Lung (tissue), 12 donors: ENCODE measurements around the gene SEC24C. TPM values are rescaled to one million over a fixed set of nuclear protein-coding genes. Genes with fewer than 3 reads are reported as not detected.
A peak's percentile ranks its signal among the peaks of the same experiment; 100 is the strongest.

Experiments
- ATAC-seq: fragments of 200-7000 bp; cut with Tn5 transposase; one replicate; pipeline ENCODE4 v1.9.1; 2020; ENCODE audit warnings: moderate number of reproducible peaks; ENCODE audit not compliant: insufficient read depth, low FRiP score
- DNase-seq, 3 donors: peaks; one replicate each; pipeline ENCODE4 v3.0.0-alpha.2; 2013 to 2017
- H3K27ac ChIP-seq, 2 donors: one replicate each; pipeline ENCODE4 v1.5.1; 2013; ENCODE audit warnings: mild to moderate bottlenecking in 2 of 2, moderate library complexity in 2 of 2, control low read depth in 1 of 2, inconsistent platforms in 1 of 2, low read depth in 1 of 2, low read length in 1 of 2
- H3K27me3 ChIP-seq, 3 donors: one replicate each; pipeline ENCODE4 v1.5.1; 2013; ENCODE audit warnings: low read length in 2 of 3; ENCODE audit not compliant: control insufficient read depth in 3 of 3, insufficient read depth in 3 of 3
- H3K36me3 ChIP-seq, 4 donors: one replicate each; pipeline ENCODE4 v1.5.1; 2013; ENCODE audit warnings: low read length in 4 of 4, mild to moderate bottlenecking in 1 of 4, moderate library complexity in 1 of 4; ENCODE audit not compliant: control insufficient read depth in 4 of 4, insufficient read depth in 4 of 4
- H3K4me1 ChIP-seq, 5 donors: one replicate each; pipeline ENCODE4 v1.5.1; 2013; ENCODE audit warnings: low read length in 5 of 5, mild to moderate bottlenecking in 2 of 5, moderate library complexity in 1 of 5; ENCODE audit not compliant: control insufficient read depth in 5 of 5, insufficient read depth in 5 of 5
- H3K4me3 ChIP-seq: one replicate; pipeline ENCODE4 v1.5.1; 2013; ENCODE audit warnings: mild to moderate bottlenecking, control low read depth, moderate library complexity
- H3K9ac ChIP-seq, 2 donors: one replicate each; pipeline ENCODE4 v1.5.1; 2013; ENCODE audit warnings: low read length in 2 of 2, control low read depth in 1 of 2; ENCODE audit not compliant: insufficient read depth in 1 of 2
- H3K9me3 ChIP-seq, 4 donors: one replicate each; pipeline ENCODE4 v1.5.1; 2013; ENCODE audit warnings: low read length in 3 of 4, mild to moderate bottlenecking in 1 of 4, moderate library complexity in 1 of 4; ENCODE audit not compliant: control insufficient read depth in 4 of 4, insufficient read depth in 3 of 4
- CTCF ChIP-seq: IDR thresholded peaks from 2 replicates; pipeline ENCODE4 v1.5.1; 2012; ENCODE audit warnings: mild to moderate bottlenecking; ENCODE audit errors: control extremely low read depth, extremely low read depth
- WGBS, 2 donors: extraction: QIAGEN DNeasy Blood & Tissue Kit; methylation state at CpG; one replicate each; pipeline ENCODE4 v1.1.7; 2013; 5-methylcytosine and 5-hydroxymethylcytosine counted together
- polyA plus RNA-seq, 2 donors: library from polyadenylated mRNA; stranded (reverse); fragments of 200-250 nt; gene quantifications; one replicate each; pipeline ENCODE4 v1.2.1, GENCODE V29; 2013
- total RNA-seq, 2 donors: library from RNA; depleted of rRNA in 1 of 2; stranded (reverse); fragments of >200 nt in 1 of 2; gene quantifications; one replicate each; pipeline ENCODE4 v1.2.1, GENCODE V29; 2014 to 2021
- donor health status: control.
- donor health status: control.
- donor health status: Bipolar disorder and iron deficiency.
- donor health status: healthy.
- donor health status: DM: yes; HTN: yes; CAD: no.

SEC24C gene
- total and polyA plus RNA-seq, 4 donors, result 42.3 to 77.4 (median 57.4) TPM

- TF ChIP-seq CTCF, result no peak
- H3K36me3 ChIP-seq, result peaks cover 14 to 44% (median 37%) of the 10 kb centered on the region in 4 donors
- peak overlapping the region; percentile 96 to 99 for H3K27ac ChIP-seq
- H3K9ac ChIP-seq, result peak overlapping the region; percentile 57 to 76
- no peak for ATAC-seq
- no peaks in the 10 kb centered on the region for H3K27me3 ChIP-seq
- WGBS, 2 donors, result 2 to 6% methylated on average over 29 of the region's 29 CpGs
- peaks cover 9 to 27% (median 13%) of the 10 kb centered on the region in 5 donors for H3K4me1 ChIP-seq
- H3K4me3 ChIP-seq, result peak overlapping the region; percentile 87
- H3K9me3 ChIP-seq, result no peaks in the 10 kb centered on the region
- DNase-seq, result no peak
Observed at GRCh38 chr10:73773152-73773879, 29.1 kb downstream of the SEC24C start.

- Histone ChIP-seq H3K27me3 (no peaks in the 10 kb centered on the region), H3K9me3 (no peaks in the 10 kb centered on the region), H3K36me3 (peaks cover 7 to 38% (median 28%) of the 10 kb centered on the region in 4 donors), H3K9ac (no peak overlapping the region), H3K4me3 (peak overlapping the region; percentile 3), H3K27ac (peak overlapping the region in 1 of 2 donors; percentile 15), H3K4me1 (peaks cover 9 to 27% (median 13%) of the 10 kb centered on the region in 5 donors)
- no peak for ATAC-seq
- peak in 1 of 3 donors; percentile 22 for DNase-seq
- 25 to 40% methylated on average over 5 of the region's 5 CpGs for WGBS, 2 donors
- no peak for TF ChIP-seq CTCF
Observed at GRCh38 chr10:73774637-73775036, 30.5 kb downstream of the SEC24C start.

- H3K4me3 ChIP-seq, result no peak overlapping the region
- 93 to 96% methylated on average over 5 of the region's 5 CpGs for WGBS, 2 donors
- no peak for DNase-seq
Observed at GRCh38 chr10:73779018-73779417, 34.8 kb downstream of the SEC24C start.

More at GRCh38 chr10:73779018-73779417, 34.8 kb downstream of the SEC24C start:
- no peak overlapping the region for H3K9ac ChIP-seq
- H3K9me3 ChIP-seq, result no peaks in the 10 kb centered on the region
- H3K4me1 ChIP-seq, result peaks cover 3 to 35% (median 12%) of the 10 kb centered on the region in 5 donors
- no peak overlapping the region for H3K27ac ChIP-seq
- peaks cover 0 to 22% (median 8%) of the 10 kb centered on the region in 4 donors for H3K36me3 ChIP-seq
- H3K27me3 ChIP-seq, result no peaks in the 10 kb centered on the region
- ATAC-seq, result no peak
- TF ChIP-seq CTCF, result no peak
